HG03097 (cell line): ENCODE data around the gene RPS6KA4.

ENCODE experiments used
- ATAC-seq: cut with Tn5 transposase; IDR thresholded peaks from one replicate; pipeline ENCODE4 v1.9.1; 2021; ENCODE audit not compliant: unreplicated experiment, low FRiP score

Gene RPS6KA4

GRCh38 chr11:64362339-64362738 lies 3.4 kb downstream of the RPS6KA4 start:
- no peak for ATAC-seq

GRCh38 chr11:64364435-64364834 lies 5.5 kb downstream of the RPS6KA4 start:
- no peak for ATAC-seq

- ATAC-seq, result no peak
Observed at GRCh38 chr11:64364911-64365310, 5.9 kb downstream of the RPS6KA4 start.

- no peak for ATAC-seq
Observed at GRCh38 chr11:64366751-64367150, 7.8 kb downstream of the RPS6KA4 start.

- ATAC-seq, result no peak
Observed at GRCh38 chr11:64367931-64368672, 9.1 kb downstream of the RPS6KA4 start.

GRCh38 chr11:64368673-64369074 lies 9.7 kb downstream of the RPS6KA4 start:
- ATAC-seq, result no peak

GRCh38 chr11:64369440-64370421 lies 10.8 kb downstream of the RPS6KA4 start:
- ATAC-seq, result no peak

GRCh38 chr11:64371201-64371600 lies 12.2 kb downstream of the RPS6KA4 start:
- ATAC-seq, result no peak

- ATAC-seq, result no peak
Observed at GRCh38 chr11:64372021-64372420, 13.1 kb downstream of the RPS6KA4 start.

GRCh38 chr11:64372802-64373597 lies 14.0 kb downstream of the RPS6KA4 start:
- no peak for ATAC-seq

GRCh38 chr11:64373598-64373974 lies 14.6 kb downstream of the RPS6KA4 start:
- no peak for ATAC-seq

- no peak for ATAC-seq
Observed at GRCh38 chr11:64376071-64376470, 17.1 kb downstream of the RPS6KA4 start.

GRCh38 chr11:64378335-64378880 lies 19.4 kb downstream of the RPS6KA4 start:
- ATAC-seq, result no peak

- no peak for ATAC-seq
Observed at GRCh38 chr11:64379160-64379559, 20.2 kb downstream of the RPS6KA4 start.

- no peak for ATAC-seq
Observed at GRCh38 chr11:64379817-64380709, 21.1 kb downstream of the RPS6KA4 start.

- no peak for ATAC-seq
Observed at GRCh38 chr11:64381350-64381749, 22.4 kb downstream of the RPS6KA4 start.

- no peak for ATAC-seq
Observed at GRCh38 chr11:64382047-64382446, 23.1 kb downstream of the RPS6KA4 start.

- ATAC-seq, result no peak
Observed at GRCh38 chr11:64382586-64382985, 23.6 kb downstream of the RPS6KA4 start.

- ATAC-seq, result no peak
Observed at GRCh38 chr11:64383580-64383979, 24.6 kb downstream of the RPS6KA4 start.
